Measurements from ENCODE around the gene G6PC2.

G6PC2 gene

DNA sequence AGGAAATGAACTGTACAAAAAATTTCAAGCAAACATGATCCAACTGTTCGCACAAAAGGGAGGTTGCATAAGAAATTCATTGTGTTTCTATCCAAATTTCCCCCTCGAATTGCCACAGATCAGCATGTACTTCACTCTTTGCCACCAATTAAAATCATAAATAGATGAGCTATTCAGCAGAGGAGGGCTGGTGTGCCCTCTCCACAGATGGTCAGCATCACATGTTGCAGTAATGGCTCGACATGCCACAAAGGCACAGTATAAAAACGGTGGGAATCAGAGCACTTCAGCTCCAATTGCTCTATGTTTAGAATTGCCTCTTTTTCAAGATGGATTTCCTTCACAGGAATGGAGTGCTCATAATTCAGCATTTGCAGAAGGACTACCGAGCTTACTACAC is at the start of gene G6PC2:
TSS of gene G6PC2 (plus strand) at position 289 of the 400 bp plus-strand sequence. CDS start at position 330, 41 bp downstream.
- no peak for DNase-seq (ENCODE audit: low spot score)
- peaks cover 4% of the 10 kb centered on the region for H3K27me3 ChIP-seq (ENCODE audit: insufficient read depth, poor library complexity, severe bottlenecking)
- no peak for ATAC-seq (ENCODE audit: low read depth)
- no peaks in the 10 kb centered on the region for H3K4me1 ChIP-seq (ENCODE audit: insufficient read depth, poor library complexity, severe bottlenecking)
- no peaks in the 10 kb centered on the region for H3K9me3 ChIP-seq (ENCODE audit: severe bottlenecking)
- TF ChIP-seq CTCF (IDR thresholded peaks at IDR 0.05; ENCODE audit: poor library complexity, severe bottlenecking) = no peak
- no peaks in the 10 kb centered on the region for H3K36me3 ChIP-seq (ENCODE audit: low read depth)
- H3K27ac ChIP-seq (ENCODE audit: poor library complexity, severe bottlenecking) = no peak within 1 kb of the TSS
- no peak within 1 kb of the TSS for H3K4me3 ChIP-seq (ENCODE audit: severe bottlenecking)

DNA sequence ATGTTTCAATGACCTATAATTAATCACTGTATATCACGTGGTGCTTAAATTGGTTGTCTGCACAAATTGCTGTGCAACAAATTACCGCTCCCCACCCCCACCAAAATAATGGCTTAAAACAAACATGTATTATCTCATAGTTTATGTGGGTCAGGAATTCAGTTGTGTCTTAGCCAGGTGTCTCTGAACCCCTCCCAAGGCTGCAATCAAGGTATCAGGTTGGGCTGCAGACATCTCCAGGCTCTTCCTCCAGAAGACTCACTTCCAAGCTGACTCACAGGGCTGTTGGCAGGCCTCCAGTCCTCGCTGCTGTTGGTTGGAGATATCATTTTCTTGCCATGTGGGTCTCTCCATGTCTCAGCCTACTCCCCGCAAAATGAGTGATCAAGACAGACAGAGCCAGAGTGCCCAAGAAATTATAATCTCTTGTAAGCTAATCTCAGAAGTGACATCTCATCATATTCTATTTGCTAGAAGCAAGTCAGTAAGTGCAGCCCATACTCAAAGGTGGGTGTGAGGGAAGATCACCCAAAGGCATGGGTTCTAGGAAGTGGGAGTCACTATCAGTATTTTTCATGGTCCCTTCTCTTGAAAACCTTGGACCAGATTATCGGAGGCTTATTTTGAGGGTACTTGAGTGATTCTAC is 49.3 kb upstream of the G6PC2 start:
- Histone ChIP-seq H3K36me3 (ENCODE audit: low read depth) (no peaks in the 10 kb centered on the region), H3K4me3 (ENCODE audit: severe bottlenecking) (no peak overlapping the region), H3K27me3 (ENCODE audit: insufficient read depth, poor library complexity, severe bottlenecking) (no peaks in the 10 kb centered on the region), H3K27ac (ENCODE audit: poor library complexity, severe bottlenecking) (peak overlapping the region; percentile 12), H3K4me1 (ENCODE audit: insufficient read depth, poor library complexity, severe bottlenecking) (peaks cover 18% of the 10 kb centered on the region), H3K9me3 (ENCODE audit: severe bottlenecking) (no peaks in the 10 kb centered on the region)
- DNase-seq (ENCODE audit: low spot score) (peak; percentile 82), ATAC-seq (ENCODE audit: low read depth) (peak; percentile 97)
- no peak for TF ChIP-seq CTCF (IDR thresholded peaks at IDR 0.05; ENCODE audit: poor library complexity, severe bottlenecking)

DNA sequence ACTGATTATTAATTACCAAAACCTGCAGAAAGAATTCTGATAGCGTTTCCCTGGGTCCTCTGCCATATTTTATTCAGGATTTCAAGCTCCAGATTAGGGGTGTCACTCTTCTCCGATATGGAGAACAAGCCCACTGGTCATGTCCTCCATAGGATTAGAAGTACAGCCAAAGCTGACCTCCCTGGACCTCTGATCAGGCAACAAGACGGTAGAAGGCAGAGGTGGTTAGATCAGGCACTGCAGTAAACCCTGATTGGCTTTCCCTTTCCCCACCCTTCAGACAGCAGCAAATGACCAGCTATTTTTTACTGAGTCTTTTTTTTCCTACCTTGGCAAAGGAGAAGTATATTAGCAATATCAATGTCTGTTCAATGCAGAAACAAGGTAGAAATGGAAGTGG is 48.6 kb upstream of the G6PC2 start:
- ATAC-seq (ENCODE audit: low read depth) (no peak), DNase-seq (ENCODE audit: low spot score) (no peak)
- no peak overlapping the region for H3K4me3 ChIP-seq (ENCODE audit: severe bottlenecking)
- no peaks in the 10 kb centered on the region for H3K9me3 ChIP-seq (ENCODE audit: severe bottlenecking)
- H3K27ac ChIP-seq (ENCODE audit: poor library complexity, severe bottlenecking) = peak overlapping the region; percentile 12
- peaks cover 11% of the 10 kb centered on the region for H3K4me1 ChIP-seq (ENCODE audit: insufficient read depth, poor library complexity, severe bottlenecking)
- no peaks in the 10 kb centered on the region for H3K27me3 ChIP-seq (ENCODE audit: insufficient read depth, poor library complexity, severe bottlenecking)
- no peak for TF ChIP-seq CTCF (IDR thresholded peaks at IDR 0.05; ENCODE audit: poor library complexity, severe bottlenecking)
- no peaks in the 10 kb centered on the region for H3K36me3 ChIP-seq (ENCODE audit: low read depth)

DNA sequence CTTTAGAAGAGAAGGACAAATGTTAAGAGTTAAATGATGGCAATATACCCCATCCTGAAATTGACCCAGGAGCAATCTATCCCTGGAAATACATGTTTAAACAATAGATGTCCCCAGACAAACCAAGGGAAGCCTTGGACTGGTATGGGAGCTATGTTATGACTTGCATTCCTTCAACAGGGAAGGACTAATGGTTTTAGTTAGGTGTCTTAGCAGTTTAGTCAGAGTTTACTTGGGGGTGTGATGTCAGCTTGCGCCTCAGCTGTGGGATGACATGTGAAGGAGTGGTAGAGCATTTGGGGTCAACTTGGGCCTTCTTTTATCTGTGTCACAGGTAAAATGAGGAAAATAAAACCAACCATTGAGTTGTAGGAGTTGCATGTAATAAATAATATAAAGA is 47.6 kb upstream of the G6PC2 start:
- Histone ChIP-seq H3K36me3 (ENCODE audit: low read depth) (no peaks in the 10 kb centered on the region), H3K9me3 (ENCODE audit: severe bottlenecking) (no peaks in the 10 kb centered on the region), H3K27me3 (ENCODE audit: insufficient read depth, poor library complexity, severe bottlenecking) (no peaks in the 10 kb centered on the region), H3K27ac (ENCODE audit: poor library complexity, severe bottlenecking) (no peak overlapping the region), H3K4me1 (ENCODE audit: insufficient read depth, poor library complexity, severe bottlenecking) (peaks cover 11% of the 10 kb centered on the region), H3K4me3 (ENCODE audit: severe bottlenecking) (no peak overlapping the region)
- TF ChIP-seq CTCF (IDR thresholded peaks at IDR 0.05; ENCODE audit: poor library complexity, severe bottlenecking) = no peak
- no peak for ATAC-seq (ENCODE audit: low read depth)
- DNase-seq (ENCODE audit: low spot score) = no peak

DNA sequence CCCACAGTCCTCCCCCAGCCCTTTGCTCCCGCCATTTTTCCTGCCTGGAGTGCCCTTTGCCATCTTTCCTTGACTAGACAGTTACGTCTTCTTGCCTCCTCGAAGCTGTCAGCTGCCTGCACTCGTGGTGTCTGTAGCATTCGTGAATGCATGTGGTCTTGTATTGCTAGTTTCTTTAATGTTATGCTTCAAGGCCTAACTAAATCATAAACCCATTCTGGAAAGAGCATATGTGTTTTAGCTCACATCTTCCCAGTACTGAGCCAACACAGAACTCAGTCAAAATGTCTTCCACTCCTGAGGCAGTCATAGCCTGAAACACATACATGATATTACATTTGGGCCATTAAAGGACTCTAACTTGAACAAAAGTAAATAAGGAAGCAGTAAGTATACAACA is 46.4 kb upstream of the G6PC2 start:
- Histone ChIP-seq H3K4me3 (ENCODE audit: severe bottlenecking) (no peak overlapping the region), H3K27ac (ENCODE audit: poor library complexity, severe bottlenecking) (no peak overlapping the region), H3K36me3 (ENCODE audit: low read depth) (no peaks in the 10 kb centered on the region), H3K4me1 (ENCODE audit: insufficient read depth, poor library complexity, severe bottlenecking) (peaks cover 11% of the 10 kb centered on the region), H3K9me3 (ENCODE audit: severe bottlenecking) (no peaks in the 10 kb centered on the region), H3K27me3 (ENCODE audit: insufficient read depth, poor library complexity, severe bottlenecking) (no peaks in the 10 kb centered on the region)
- no peak for DNase-seq (ENCODE audit: low spot score)
- no peak for TF ChIP-seq CTCF (IDR thresholded peaks at IDR 0.05; ENCODE audit: poor library complexity, severe bottlenecking)
- no peak for ATAC-seq (ENCODE audit: low read depth)

Measured in RWPE2 (cell line).